Liver (tissue), 9 donors: ENCODE results near the gene CELF2. TPM values are rescaled to one million over a fixed set of nuclear protein-coding genes. Genes with fewer than 3 reads are reported as not detected.

Experiments used
- DNase-seq: peaks from one replicate; pipeline ENCODE4 v3.0.0-alpha.2; 2017; ENCODE audit warnings: low spot score
- H3K27ac ChIP-seq, 2 donors: one replicate each; pipeline ENCODE4 v1.7.0; 2013; ENCODE audit warnings: inconsistent platforms in 2 of 2, low read length in 2 of 2, control low read depth in 1 of 2, low read depth in 1 of 2, mild to moderate bottlenecking in 1 of 2
- H3K27me3 ChIP-seq, 4 donors: one replicate each; pipeline versions ENCODE4 v1.6.1 to v1.7.0; 2013; ENCODE audit warnings: low read length in 3 of 4, inconsistent platforms in 1 of 4, mild to moderate bottlenecking in 1 of 4, moderate library complexity in 1 of 4; ENCODE audit not compliant: control insufficient read depth in 4 of 4, insufficient read depth in 4 of 4
- H3K36me3 ChIP-seq, 4 donors: one replicate each; pipeline versions ENCODE4 v1.6.1 to v1.7.0; 2013; ENCODE audit warnings: low read length in 3 of 4, mild to moderate bottlenecking in 3 of 4, low read depth in 1 of 4, moderate library complexity in 1 of 4; ENCODE audit not compliant: control insufficient read depth in 4 of 4, insufficient read depth in 3 of 4
- H3K4me1 ChIP-seq, 4 donors: one replicate each; pipeline versions ENCODE4 v1.6.1 to v1.7.0; 2013; ENCODE audit warnings: low read length in 3 of 4, mild to moderate bottlenecking in 3 of 4, moderate library complexity in 1 of 4; ENCODE audit not compliant: control insufficient read depth in 4 of 4, insufficient read depth in 4 of 4
- H3K4me3 ChIP-seq, 3 donors: one replicate each; pipeline versions ENCODE4 v1.6.1 to v1.7.0; 2013; ENCODE audit warnings: low read length in 3 of 3, control low read depth in 1 of 3, low read depth in 1 of 3, mild to moderate bottlenecking in 1 of 3
- H3K9ac ChIP-seq, 2 donors: one replicate each; pipeline ENCODE4 v1.7.0; 2013; ENCODE audit warnings: low read length in 2 of 2, mild to moderate bottlenecking in 2 of 2, moderate library complexity in 2 of 2, control low read depth in 1 of 2, low read depth in 1 of 2
- H3K9me3 ChIP-seq, 4 donors: one replicate each; pipeline versions ENCODE4 v1.6.1 to v1.7.0; 2013; ENCODE audit warnings: low read length in 3 of 4; ENCODE audit not compliant: control insufficient read depth in 4 of 4
- FOXA1 ChIP-seq: IDR thresholded peaks from 2 replicates; pipeline ENCODE4 v1.6.1; 2016; ENCODE audit warnings: antibody characterized with exemption
- FOXA2 ChIP-seq: IDR thresholded peaks from 2 replicates; pipeline ENCODE4 v1.6.1; 2016; ENCODE audit warnings: antibody characterized with exemption
- GABPA ChIP-seq, 2 donors: IDR thresholded peaks in 1 of 2; conservative IDR thresholded peaks in 1 of 2; 2 replicates each; pipeline ENCODE4 v1.6.1; 2016; ENCODE audit warnings: antibody characterized with exemption in 2 of 2, mild to moderate bottlenecking in 1 of 2, moderate library complexity in 1 of 2
- HNF4A ChIP-seq, 2 donors: conservative IDR thresholded peaks; 2 replicates each; pipeline ENCODE4 v1.6.1; 2016; ENCODE audit warnings: antibody characterized with exemption in 2 of 2, mild to moderate bottlenecking in 2 of 2
- HNF4G ChIP-seq: IDR thresholded peaks from 2 replicates; pipeline ENCODE4 v1.6.1; 2016; ENCODE audit warnings: antibody characterized with exemption
- JUND ChIP-seq, 2 donors: IDR thresholded peaks; 2 replicates each; pipeline ENCODE4 v1.6.1; 2016; ENCODE audit warnings: antibody characterized with exemption in 2 of 2
- MAX ChIP-seq: IDR thresholded peaks from 2 replicates; pipeline ENCODE4 v1.6.1; 2016; ENCODE audit warnings: antibody characterized with exemption
- NR2F2 ChIP-seq: IDR thresholded peaks from 2 replicates; pipeline ENCODE4 v1.6.1; 2016; ENCODE audit warnings: antibody characterized with exemption
- REST ChIP-seq: IDR thresholded peaks from 2 replicates; pipeline ENCODE4 v1.6.1; 2016; ENCODE audit warnings: antibody characterized with exemption, mild to moderate bottlenecking
- RXRA ChIP-seq, 2 donors: IDR thresholded peaks; 2 replicates each; pipeline ENCODE4 v1.6.1; 2017 to 2018; ENCODE audit warnings: antibody characterized with exemption in 2 of 2, mild to moderate bottlenecking in 1 of 2
- SP1 ChIP-seq: IDR thresholded peaks from 2 replicates; pipeline ENCODE4 v1.6.1; 2018; ENCODE audit warnings: antibody characterized with exemption, mild to moderate bottlenecking
- TAF1 ChIP-seq: conservative IDR thresholded peaks from 2 replicates; pipeline ENCODE4 v1.6.1; 2016; ENCODE audit warnings: antibody characterized with exemption, mild to moderate bottlenecking
- YY1 ChIP-seq: IDR thresholded peaks from 2 replicates; pipeline ENCODE4 v1.6.1; 2016; ENCODE audit warnings: antibody characterized with exemption, mild to moderate bottlenecking
- WGBS: extraction: QIAGEN DNeasy Blood & Tissue Kit; methylation state at CpG from one replicate; pipeline ENCODE4 v1.1.7; 2013; 5-methylcytosine and 5-hydroxymethylcytosine counted together
- polyA plus RNA-seq, 2 donors: library from polyadenylated mRNA; stranded (reverse) in 1 of 2; unstranded in 1 of 2; fragments of 200-250 nt in 1 of 2; fragments of >200 nt in 1 of 2; fragmentation: Nextera tagmentation in 1 of 2; extraction: Ambion mirVana in 1 of 2; gene quantifications; one replicate each; pipeline versions ENCODE4 v1.2.1 to v1.2.3, GENCODE V29; 2013 to 2015
- total RNA-seq, 2 donors: library from RNA; depleted of rRNA; stranded (reverse); fragments of >200 nt; gene quantifications; one replicate each; pipeline ENCODE4 v1.2.3, GENCODE V29; 2014
- TF ChIP-seq, protein P1 (sequence below): fragments of 150-350 bp; IDR thresholded peaks from 2 replicates; pipeline ENCODE4 v1.5.1; 2017; ENCODE audit warnings: improper control_type of control experiment, low read depth, low read length; ENCODE audit not compliant: missing input control
- TF ChIP-seq, protein P2 (sequence below): IDR thresholded peaks from 2 replicates; pipeline ENCODE4 v1.6.1; 2016; ENCODE audit warnings: antibody characterized with exemption
- donor health status: healthy.
- donor health status: healthy.
- donor health status: healthy.
- donor health status: healthy.
- donor health status: healthy.

Gene CELF2
- total and polyA plus RNA-seq, 4 donors, result 1.4 to 8.5 (median 5.6) TPM

DNA sequence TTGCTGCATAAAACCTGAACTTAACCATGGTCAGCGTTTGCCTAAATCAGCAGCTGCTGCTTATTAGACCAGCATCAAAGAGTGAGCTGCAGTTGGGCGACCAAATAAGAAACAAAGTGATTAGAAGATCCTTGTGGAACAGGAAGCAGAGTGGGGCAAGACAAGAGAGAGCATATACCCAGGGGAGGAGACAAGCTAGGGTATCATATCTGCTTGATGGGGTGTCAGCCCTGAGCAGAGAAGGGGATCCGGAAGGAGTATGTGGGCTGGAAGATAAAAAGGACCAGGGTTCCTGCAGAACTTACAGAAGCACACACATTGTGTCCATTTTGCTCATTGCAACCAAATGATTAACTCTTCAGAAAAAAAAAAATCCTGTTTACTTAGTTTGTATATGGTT is 213.6 kb downstream of the CELF2 start (continued):
- TF ChIP-seq, protein P1, sequence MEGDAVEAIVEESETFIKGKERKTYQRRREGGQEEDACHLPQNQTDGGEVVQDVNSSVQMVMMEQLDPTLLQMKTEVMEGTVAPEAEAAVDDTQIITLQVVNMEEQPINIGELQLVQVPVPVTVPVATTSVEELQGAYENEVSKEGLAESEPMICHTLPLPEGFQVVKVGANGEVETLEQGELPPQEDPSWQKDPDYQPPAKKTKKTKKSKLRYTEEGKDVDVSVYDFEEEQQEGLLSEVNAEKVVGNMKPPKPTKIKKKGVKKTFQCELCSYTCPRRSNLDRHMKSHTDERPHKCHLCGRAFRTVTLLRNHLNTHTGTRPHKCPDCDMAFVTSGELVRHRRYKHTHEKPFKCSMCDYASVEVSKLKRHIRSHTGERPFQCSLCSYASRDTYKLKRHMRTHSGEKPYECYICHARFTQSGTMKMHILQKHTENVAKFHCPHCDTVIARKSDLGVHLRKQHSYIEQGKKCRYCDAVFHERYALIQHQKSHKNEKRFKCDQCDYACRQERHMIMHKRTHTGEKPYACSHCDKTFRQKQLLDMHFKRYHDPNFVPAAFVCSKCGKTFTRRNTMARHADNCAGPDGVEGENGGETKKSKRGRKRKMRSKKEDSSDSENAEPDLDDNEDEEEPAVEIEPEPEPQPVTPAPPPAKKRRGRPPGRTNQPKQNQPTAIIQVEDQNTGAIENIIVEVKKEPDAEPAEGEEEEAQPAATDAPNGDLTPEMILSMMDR, result no peak
- no peak for TF ChIP-seq TAF1
- no peak for TF ChIP-seq JUND (IDR thresholded peaks at IDR 0.05)
- TF ChIP-seq GABPA (IDR thresholded peaks at IDR 0.05 in 1 of 2, conservative IDR thresholded peaks at IDR 0.05 in 1 of 2), result no peak
- no peak for TF ChIP-seq FOXA1
- TF ChIP-seq NR2F2, result no peak

DNA sequence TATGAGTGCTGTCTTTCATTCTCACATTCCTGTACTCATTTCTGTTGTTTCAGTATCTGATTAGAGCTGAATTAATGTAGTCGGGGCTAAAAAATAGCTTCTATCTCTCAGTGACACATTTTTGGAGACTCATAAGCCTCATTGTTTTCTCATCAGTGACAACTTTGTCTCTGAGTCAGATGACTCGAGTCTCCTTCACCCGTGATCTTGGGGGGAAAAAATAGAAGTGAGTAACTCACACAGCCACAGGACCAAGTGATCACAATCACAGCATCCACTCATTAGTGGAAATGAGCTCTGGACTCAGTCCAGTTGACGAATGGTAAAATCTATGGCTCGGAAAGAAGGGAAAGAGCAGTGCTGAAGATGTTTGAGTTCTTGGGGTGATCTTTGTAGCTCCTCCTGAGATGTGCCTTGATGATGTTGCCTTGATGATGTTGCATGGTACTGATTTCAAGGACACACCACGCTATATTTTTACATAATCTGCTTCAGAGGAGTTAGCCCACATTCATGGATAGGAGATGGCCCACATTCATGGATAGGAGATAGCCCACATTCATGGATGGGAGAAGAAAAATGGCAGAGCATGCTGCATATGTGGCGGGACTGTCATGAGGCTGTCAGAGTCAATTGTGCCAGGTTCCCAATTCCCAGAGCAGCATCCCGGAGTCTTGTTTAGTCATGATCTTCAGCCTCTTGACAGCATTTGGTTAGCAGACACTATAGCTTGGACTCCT is 214.7 kb downstream of the CELF2 start:
- Histone ChIP-seq H3K9ac (no peak overlapping the region), H3K9me3 (peaks cover 0 to 2% (median under 1%) of the 10 kb centered on the region in 4 donors), H3K27me3 (no peaks in the 10 kb centered on the region), H3K4me3 (no peak overlapping the region), H3K27ac (no peak overlapping the region), H3K4me1 (no peaks in the 10 kb centered on the region), H3K36me3 (peaks cover 0 to 1% (median 0%) of the 10 kb centered on the region in 4 donors)
- 79% methylated on average over 8 of the region's 8 CpGs for WGBS
- no peak for DNase-seq
- no peak for TF ChIP-seq FOXA2
- no peak for TF ChIP-seq TAF1
- no peak for TF ChIP-seq NR2F2
- TF ChIP-seq SP1, result no peak
- no peak for TF ChIP-seq YY1
- TF ChIP-seq HNF4G, result no peak
- TF ChIP-seq, protein P2, sequence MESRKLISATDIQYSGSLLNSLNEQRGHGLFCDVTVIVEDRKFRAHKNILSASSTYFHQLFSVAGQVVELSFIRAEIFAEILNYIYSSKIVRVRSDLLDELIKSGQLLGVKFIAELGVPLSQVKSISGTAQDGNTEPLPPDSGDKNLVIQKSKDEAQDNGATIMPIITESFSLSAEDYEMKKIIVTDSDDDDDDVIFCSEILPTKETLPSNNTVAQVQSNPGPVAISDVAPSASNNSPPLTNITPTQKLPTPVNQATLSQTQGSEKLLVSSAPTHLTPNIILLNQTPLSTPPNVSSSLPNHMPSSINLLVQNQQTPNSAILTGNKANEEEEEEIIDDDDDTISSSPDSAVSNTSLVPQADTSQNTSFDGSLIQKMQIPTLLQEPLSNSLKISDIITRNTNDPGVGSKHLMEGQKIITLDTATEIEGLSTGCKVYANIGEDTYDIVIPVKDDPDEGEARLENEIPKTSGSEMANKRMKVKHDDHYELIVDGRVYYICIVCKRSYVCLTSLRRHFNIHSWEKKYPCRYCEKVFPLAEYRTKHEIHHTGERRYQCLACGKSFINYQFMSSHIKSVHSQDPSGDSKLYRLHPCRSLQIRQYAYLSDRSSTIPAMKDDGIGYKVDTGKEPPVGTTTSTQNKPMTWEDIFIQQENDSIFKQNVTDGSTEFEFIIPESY, result no peak
- TF ChIP-seq HNF4A (conservative IDR thresholded peaks at IDR 0.05), result no peak
- TF ChIP-seq, protein P1, result no peak
- TF ChIP-seq MAX, result no peak
- TF ChIP-seq FOXA1, result no peak
- TF ChIP-seq REST, result no peak
- no peak for TF ChIP-seq JUND (IDR thresholded peaks at IDR 0.05)
- no peak for TF ChIP-seq RXRA (IDR thresholded peaks at IDR 0.05)
